ENCODE measurements around the gene ESPL1. TPM values are rescaled to one million over a fixed set of nuclear protein-coding genes. Genes with fewer than 3 reads are reported as not detected.

Gene ESPL1
- total and polyA plus RNA-seq, 2 experiments from 2014 or later, result 3.3 to 8.5 TPM

DNA sequence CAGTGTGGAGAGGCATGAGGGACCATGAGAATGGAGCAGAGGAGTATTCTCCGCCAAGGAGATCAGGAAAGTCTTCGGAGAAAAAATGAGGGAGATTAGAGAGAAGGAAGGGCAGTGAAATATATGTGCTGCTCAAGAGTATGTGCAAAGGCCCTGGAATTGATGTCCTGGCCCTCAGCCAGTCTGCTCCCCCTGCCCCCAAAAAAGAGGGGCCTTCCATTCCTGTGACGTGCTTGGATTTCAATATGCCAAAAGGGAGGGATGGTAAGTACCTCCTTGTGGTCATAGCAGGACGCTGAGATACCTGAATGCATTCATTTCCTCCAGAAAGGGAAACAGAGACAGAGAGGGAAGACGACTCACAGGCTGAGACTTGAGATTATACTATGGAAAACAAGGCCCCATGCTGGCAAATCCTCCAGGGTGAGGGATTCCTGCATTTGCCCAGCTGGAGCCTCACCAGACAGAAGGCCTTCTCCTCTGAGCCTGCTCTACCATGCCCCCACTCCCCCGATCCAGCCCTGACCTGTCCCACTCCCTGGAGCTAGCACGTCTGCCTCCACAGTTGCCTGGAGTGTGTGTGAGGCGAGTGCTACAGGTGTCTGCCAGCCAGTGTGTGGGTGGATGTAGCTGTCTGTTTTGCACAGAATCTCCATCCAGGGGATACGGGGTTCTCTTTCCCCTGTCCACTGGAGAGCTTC is 32.2 kb upstream of the ESPL1 start:
- in situ Hi-C loops (cut with MboI), result no loop called here
- WGBS, 2 experiments (ENCODE audit: low coverage in 1 of 2, low lambda C conversion rate in 2 of 2, missing lambda C conversion rate in 2 of 2), result 70 to 72% methylated on average over 9 of the region's 9 CpGs
- Histone ChIP-seq H4K20me1 (ENCODE audit: insufficient read depth) (no peaks in the 10 kb centered on the region), H3K4me2 (ENCODE audit: unreplicated experiment) (no peak overlapping the region), H3F3A (ENCODE audit: insufficient read depth) (peaks cover 4% of the 10 kb centered on the region; the same call in 1 of the 2 replicates), H2AFZ (no peak overlapping the region), H3K27ac (no peak overlapping the region), H3K4me1 (ENCODE audit: insufficient read depth) (peaks cover 25% of the 10 kb centered on the region), H3K4me3 (no peak overlapping the region), H3K79me2 (ENCODE audit: insufficient read depth) (peaks cover 8% of the 10 kb centered on the region), H3K9me2 (ENCODE audit: insufficient read depth) (no peaks in the 10 kb centered on the region), H3K27me3 (replicated peaks; ENCODE audit: insufficient read depth) (no peaks in the 10 kb centered on the region), H3K36me3 (ENCODE audit: low read depth) (no peaks in the 10 kb centered on the region), H3K9me3 (ENCODE audit: low read depth) (no peaks in the 10 kb centered on the region), H3K9ac (no peak overlapping the region)
- TF ChIP-seq EZH2 (IDR thresholded peaks at IDR 0.05; ENCODE audit: insufficient read depth, poor library complexity, severe bottlenecking) (no peak), EZH2phosphoT487 (IDR thresholded peaks at IDR 0.05; ENCODE audit: insufficient read depth, low read depth) (no peak)
- DNase-seq, result no peak

DNA sequence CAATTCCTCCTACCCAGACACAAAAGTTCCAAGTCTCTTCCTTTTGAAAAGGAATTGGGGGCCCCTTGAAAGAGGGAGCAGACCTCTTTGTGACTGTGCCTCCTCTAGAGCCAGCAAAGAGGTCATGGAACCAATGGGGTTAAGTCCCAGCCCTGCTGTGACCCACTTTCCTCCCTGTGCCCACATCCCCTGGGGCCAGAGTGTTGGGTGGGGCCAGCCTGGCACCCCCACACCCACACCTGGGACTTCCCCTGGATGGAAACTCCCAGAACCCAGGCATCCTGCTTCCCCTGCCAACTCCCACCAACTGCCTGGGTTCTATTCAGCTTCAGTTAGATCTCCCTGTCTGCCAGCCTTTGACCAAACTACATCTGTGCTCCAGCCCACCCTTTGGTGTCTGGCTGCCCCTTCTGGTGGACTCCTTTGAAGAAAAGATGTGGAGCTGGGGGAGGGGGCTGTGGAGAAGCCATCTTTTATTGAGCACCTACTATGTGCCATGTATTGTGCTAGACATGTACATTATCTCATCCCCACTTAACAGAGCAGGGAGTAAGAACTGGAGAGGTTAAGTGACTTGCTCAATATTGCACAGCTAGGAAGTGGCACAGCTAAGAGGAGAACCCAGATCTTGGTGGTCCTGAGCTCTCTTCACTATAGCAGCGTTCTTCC is 31.5 kb upstream of the ESPL1 start:
- no peaks in the 10 kb centered on the region for H3K9me2 ChIP-seq (ENCODE audit: insufficient read depth)
- no peak overlapping the region for H3K4me2 ChIP-seq (ENCODE audit: unreplicated experiment)

DNA sequence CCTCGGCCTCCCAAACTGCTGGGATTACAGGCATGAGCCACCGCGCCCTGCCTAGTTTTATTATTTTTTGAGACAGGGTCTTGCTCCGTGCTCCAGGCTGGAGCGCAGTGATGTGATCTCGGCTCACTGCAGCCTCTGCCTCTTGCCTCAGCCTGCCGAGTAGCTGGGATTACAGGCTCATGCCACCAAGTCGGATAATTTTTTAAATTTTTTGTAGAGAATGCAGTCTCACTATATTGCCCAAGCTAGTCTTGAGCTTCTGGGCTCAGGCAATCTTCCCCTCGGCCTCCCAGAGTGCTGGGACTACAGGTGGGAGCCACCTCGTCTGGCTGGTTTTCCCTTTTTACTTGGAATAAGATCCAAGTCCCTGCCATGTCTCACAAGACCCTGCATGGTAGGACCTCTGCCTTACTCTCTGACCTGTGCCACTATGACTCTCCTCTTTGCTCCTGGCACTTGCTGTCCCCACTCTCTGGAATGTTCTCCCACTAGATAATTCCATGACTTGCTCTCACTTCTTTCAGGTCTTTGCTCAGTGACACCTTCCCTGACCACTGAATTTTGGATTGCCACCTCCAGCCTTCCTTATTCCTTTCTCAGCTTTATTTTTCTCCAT is 28.3 kb upstream of the ESPL1 start:
- in situ Hi-C loops (cut with MboI), result no loop called here
- no peak overlapping the region for H3K4me2 ChIP-seq (ENCODE audit: unreplicated experiment)
- no peak overlapping the region for H3K4me3 ChIP-seq
- no peaks in the 10 kb centered on the region for H3K9me3 ChIP-seq (ENCODE audit: low read depth)
- WGBS, 2 experiments (ENCODE audit: low coverage in 1 of 2, low lambda C conversion rate in 2 of 2, missing lambda C conversion rate in 2 of 2), result 92 to 94% methylated on average over 10 of the region's 10 CpGs
- H3F3A ChIP-seq (ENCODE audit: insufficient read depth), result no peaks in the 10 kb centered on the region
- no peak overlapping the region for H3K27ac ChIP-seq
- no peaks in the 10 kb centered on the region for H3K79me2 ChIP-seq (ENCODE audit: insufficient read depth)
- TF ChIP-seq EZH2 (IDR thresholded peaks at IDR 0.05; ENCODE audit: insufficient read depth, poor library complexity, severe bottlenecking) (no peak), EZH2phosphoT487 (IDR thresholded peaks at IDR 0.05; ENCODE audit: insufficient read depth, low read depth) (no peak)
- H3K27me3 ChIP-seq (replicated peaks; ENCODE audit: insufficient read depth), result no peaks in the 10 kb centered on the region; the same call in 1 of the 2 replicates
- H4K20me1 ChIP-seq (ENCODE audit: insufficient read depth), result no peaks in the 10 kb centered on the region
- no peaks in the 10 kb centered on the region for H3K36me3 ChIP-seq (ENCODE audit: low read depth)
- H3K4me1 ChIP-seq (ENCODE audit: insufficient read depth), result no peaks in the 10 kb centered on the region
- DNase-seq, result no peak
- H3K9me2 ChIP-seq (ENCODE audit: insufficient read depth), result no peaks in the 10 kb centered on the region
- H3K9ac ChIP-seq, result no peak overlapping the region
- H2AFZ ChIP-seq, result no peak overlapping the region

More for the DNA sequence above, 31.5 kb upstream of the ESPL1 start:
- peaks cover under 1% of the 10 kb centered on the region; the same call in 1 of the 2 replicates for H3K79me2 ChIP-seq (ENCODE audit: insufficient read depth)
- no peak overlapping the region for H3K27ac ChIP-seq
- no peak overlapping the region for H3K4me3 ChIP-seq
- in situ Hi-C loops (cut with MboI), result no loop called here
- H2AFZ ChIP-seq, result no peak overlapping the region
- peaks cover 21% of the 10 kb centered on the region for H3K4me1 ChIP-seq (ENCODE audit: insufficient read depth)
- H4K20me1 ChIP-seq (ENCODE audit: insufficient read depth), result no peaks in the 10 kb centered on the region
- 76 to 83% methylated on average over 1 of the region's 1 CpG for WGBS, 2 experiments (ENCODE audit: low coverage in 1 of 2, low lambda C conversion rate in 2 of 2, missing lambda C conversion rate in 2 of 2)
- H3K36me3 ChIP-seq (ENCODE audit: low read depth), result no peaks in the 10 kb centered on the region
- H3K9ac ChIP-seq, result no peak overlapping the region
- no peak for DNase-seq
- no peaks in the 10 kb centered on the region for H3K9me3 ChIP-seq (ENCODE audit: low read depth)
- no peaks in the 10 kb centered on the region for H3K27me3 ChIP-seq (replicated peaks; ENCODE audit: insufficient read depth)
- TF ChIP-seq EZH2 (IDR thresholded peaks at IDR 0.05; ENCODE audit: insufficient read depth, poor library complexity, severe bottlenecking) (no peak), EZH2phosphoT487 (IDR thresholded peaks at IDR 0.05; ENCODE audit: insufficient read depth, low read depth) (no peak)
- H3F3A ChIP-seq (ENCODE audit: insufficient read depth), result peaks cover 4% of the 10 kb centered on the region; the same call in 1 of the 2 replicates

DNA sequence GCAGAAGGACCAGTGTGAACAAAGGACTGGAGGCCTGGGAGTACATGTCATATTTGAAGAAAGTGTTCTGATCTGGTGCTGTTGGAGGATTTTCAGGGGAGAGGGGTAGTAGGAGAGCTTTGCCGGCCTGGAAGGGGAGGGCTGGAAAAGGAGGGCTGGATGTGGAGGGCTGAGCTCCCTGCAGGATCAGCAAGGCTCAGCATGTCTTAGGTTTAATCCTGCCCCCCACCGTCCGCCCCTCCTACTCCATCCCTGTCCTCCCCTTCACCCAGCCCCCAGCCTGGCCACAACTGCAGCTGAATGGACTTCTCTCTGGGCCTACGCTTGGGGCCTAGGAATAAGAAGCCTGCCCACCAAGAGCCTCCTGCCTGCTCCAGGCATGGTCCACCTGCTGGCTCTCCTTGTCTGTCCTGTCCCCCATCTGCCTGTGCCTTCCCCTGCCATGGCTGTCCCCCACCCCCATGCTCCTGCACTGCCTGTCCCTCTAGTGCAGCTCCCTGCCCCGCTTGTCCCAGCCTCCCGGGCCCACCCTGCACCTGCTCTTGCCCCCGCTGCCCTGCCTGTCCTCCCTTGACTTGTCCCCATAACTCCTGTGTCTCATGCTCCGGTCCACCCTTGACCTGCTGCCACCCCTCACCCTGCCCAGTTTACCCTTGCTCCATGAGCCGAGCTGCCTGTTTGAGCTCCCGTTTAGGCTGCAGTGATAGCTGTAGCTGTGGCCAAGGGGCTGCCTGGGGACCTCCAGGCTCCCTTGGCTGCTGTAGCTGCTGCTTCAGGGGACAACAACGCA is 26.3 kb upstream of the ESPL1 start:
- Histone ChIP-seq H4K20me1 (ENCODE audit: insufficient read depth) (no peaks in the 10 kb centered on the region), H3K79me2 (ENCODE audit: insufficient read depth) (no peaks in the 10 kb centered on the region), H3K27ac (no peak overlapping the region), H3K9ac (no peak overlapping the region), H3K9me2 (ENCODE audit: insufficient read depth) (no peaks in the 10 kb centered on the region), H3K4me1 (ENCODE audit: insufficient read depth) (no peaks in the 10 kb centered on the region), H2AFZ (no peak overlapping the region), H3K4me2 (ENCODE audit: unreplicated experiment) (no peak overlapping the region), H3K4me3 (no peak overlapping the region), H3K27me3 (replicated peaks; ENCODE audit: insufficient read depth) (no peaks in the 10 kb centered on the region; the same call in 1 of the 2 replicates), H3F3A (ENCODE audit: insufficient read depth) (no peaks in the 10 kb centered on the region), H3K36me3 (ENCODE audit: low read depth) (no peaks in the 10 kb centered on the region), H3K9me3 (ENCODE audit: low read depth) (no peaks in the 10 kb centered on the region)
- no peak for DNase-seq
- in situ Hi-C loops (cut with MboI), result no loop called here
- TF ChIP-seq EZH2phosphoT487 (IDR thresholded peaks at IDR 0.05; ENCODE audit: insufficient read depth, low read depth), result no peak
- TF ChIP-seq EZH2 (IDR thresholded peaks at IDR 0.05; ENCODE audit: insufficient read depth, poor library complexity, severe bottlenecking), result no peak
- WGBS, 2 experiments (ENCODE audit: low coverage in 1 of 2, low lambda C conversion rate in 2 of 2, missing lambda C conversion rate in 2 of 2), result 65 to 68% methylated on average over 8 to 11 of the region's 11 CpGs
